ENCODE data around the gene ZNF286A.
"Not testable (repeated sequence)": the region's sequence is repeated elsewhere in the genome, so short reads cannot be mapped to it uniquely, and the experiment has no call there.

Gene ZNF286A

GRCh38 chr17:15698967-15699366, 585 bp upstream of the ZNF286A start:
- in situ Hi-C loops (cut with HindIII; ENCODE audit: low sequenced_read_pairs), result not testable (repeated sequence)

- in situ Hi-C loops (cut with HindIII; ENCODE audit: low sequenced_read_pairs), result not testable (repeated sequence)
Measured at GRCh38 chr17:15699937-15700336, 385 bp downstream of the ZNF286A start.

- in situ Hi-C loops (cut with HindIII; ENCODE audit: low sequenced_read_pairs), result not testable (repeated sequence)
Measured at GRCh38 chr17:15704239-15704638, 4.7 kb downstream of the ZNF286A start.

- in situ Hi-C loops (cut with HindIII; ENCODE audit: low sequenced_read_pairs), result not testable (repeated sequence)
Measured at GRCh38 chr17:15704813-15705212, 5.3 kb downstream of the ZNF286A start.

- in situ Hi-C loops (cut with HindIII; ENCODE audit: low sequenced_read_pairs), result not testable (repeated sequence)
Measured at GRCh38 chr17:15708879-15709278, 9.3 kb downstream of the ZNF286A start.

- in situ Hi-C loops (cut with HindIII; ENCODE audit: low sequenced_read_pairs), result not testable (repeated sequence)
Measured at GRCh38 chr17:15716601-15717563, 17.3 kb downstream of the ZNF286A start.

GRCh38 chr17:15730535-15730934, 31.0 kb downstream of the ZNF286A start:
- in situ Hi-C loops (cut with HindIII; ENCODE audit: low sequenced_read_pairs), result not testable (repeated sequence)

GRCh38 chr17:15731900-15732299, 32.3 kb downstream of the ZNF286A start, which contains the start of gene TBC1D26:
TBC1D26 (plus strand) TSS chr17:15732283; CDS start chr17:15735349, 3,066 bp downstream.
- in situ Hi-C loops (cut with HindIII; ENCODE audit: low sequenced_read_pairs), result not testable (repeated sequence)

- in situ Hi-C loops (cut with HindIII; ENCODE audit: low sequenced_read_pairs), result not testable (repeated sequence)
Measured at GRCh38 chr17:15733174-15733789, 33.7 kb downstream of the ZNF286A start.

GRCh38 chr17:15736578-15736977, 37.0 kb downstream of the ZNF286A start:
- in situ Hi-C loops (cut with HindIII; ENCODE audit: low sequenced_read_pairs), result not testable (repeated sequence)

- in situ Hi-C loops (cut with HindIII; ENCODE audit: low sequenced_read_pairs), result no loop called here
Measured at GRCh38 chr17:15738066-15738465, 38.5 kb downstream of the ZNF286A start.

- in situ Hi-C loops (cut with HindIII; ENCODE audit: low sequenced_read_pairs), result not testable (repeated sequence)
Measured at GRCh38 chr17:15739259-15739658, 39.7 kb downstream of the ZNF286A start.

GRCh38 chr17:15740041-15740440, 40.5 kb downstream of the ZNF286A start:
- in situ Hi-C loops (cut with HindIII; ENCODE audit: low sequenced_read_pairs), result not testable (repeated sequence)

GRCh38 chr17:15740570-15741120, 41.1 kb downstream of the ZNF286A start:
- in situ Hi-C loops (cut with HindIII; ENCODE audit: low sequenced_read_pairs), result no loop called here

GRCh38 chr17:15741624-15742023, 42.1 kb downstream of the ZNF286A start:
- in situ Hi-C loops (cut with HindIII; ENCODE audit: low sequenced_read_pairs), result no loop called here

- in situ Hi-C loops (cut with HindIII; ENCODE audit: low sequenced_read_pairs), result no loop called here
Measured at GRCh38 chr17:15742051-15742795, 42.7 kb downstream of the ZNF286A start.

GRCh38 chr17:15742921-15743320, 43.4 kb downstream of the ZNF286A start:
- in situ Hi-C loops (cut with HindIII; ENCODE audit: low sequenced_read_pairs), result no loop called here

GRCh38 chr17:15744074-15744676, 44.6 kb downstream of the ZNF286A start:
- in situ Hi-C loops (cut with HindIII; ENCODE audit: low sequenced_read_pairs), result no loop called here

- in situ Hi-C loops (cut with HindIII; ENCODE audit: low sequenced_read_pairs), result no loop called here
Measured at GRCh38 chr17:15744885-15745284, 45.3 kb downstream of the ZNF286A start.

- in situ Hi-C loops (cut with HindIII; ENCODE audit: low sequenced_read_pairs), result not testable (repeated sequence)
Measured at GRCh38 chr17:15749403-15749802, 49.9 kb downstream of the ZNF286A start.
